Activated T-cell treated with anti-CD3 and anti-CD28 coated beads, Interleukin-2, amount 50 U/mL, for 1 hour (primary cell): Measurements from ENCODE around the gene SLC22A12.

Experiments
- DNase-seq: peaks from one replicate; pipeline ENCODE4 v3.0.0-alpha.2; 2020

The SLC22A12 gene

DNA sequence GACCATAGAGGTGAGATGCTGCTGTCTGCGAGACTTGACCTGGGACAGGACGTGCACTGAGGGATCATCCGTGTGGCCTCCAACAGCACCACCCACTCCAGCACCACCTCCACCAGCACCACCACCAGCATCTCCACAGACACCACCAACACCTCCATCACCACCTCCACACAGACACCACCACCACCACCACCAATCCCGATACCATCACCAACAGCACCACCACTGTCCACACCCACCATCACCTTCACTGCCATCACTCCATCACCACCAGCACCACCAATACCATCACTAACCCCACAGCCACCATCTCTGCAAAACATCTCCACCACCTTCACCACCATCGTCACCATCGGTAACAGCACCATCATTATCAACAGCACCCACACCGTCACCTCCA lies 26.6 kb upstream of the SLC22A12 start:
- DNase-seq: no peak

DNA sequence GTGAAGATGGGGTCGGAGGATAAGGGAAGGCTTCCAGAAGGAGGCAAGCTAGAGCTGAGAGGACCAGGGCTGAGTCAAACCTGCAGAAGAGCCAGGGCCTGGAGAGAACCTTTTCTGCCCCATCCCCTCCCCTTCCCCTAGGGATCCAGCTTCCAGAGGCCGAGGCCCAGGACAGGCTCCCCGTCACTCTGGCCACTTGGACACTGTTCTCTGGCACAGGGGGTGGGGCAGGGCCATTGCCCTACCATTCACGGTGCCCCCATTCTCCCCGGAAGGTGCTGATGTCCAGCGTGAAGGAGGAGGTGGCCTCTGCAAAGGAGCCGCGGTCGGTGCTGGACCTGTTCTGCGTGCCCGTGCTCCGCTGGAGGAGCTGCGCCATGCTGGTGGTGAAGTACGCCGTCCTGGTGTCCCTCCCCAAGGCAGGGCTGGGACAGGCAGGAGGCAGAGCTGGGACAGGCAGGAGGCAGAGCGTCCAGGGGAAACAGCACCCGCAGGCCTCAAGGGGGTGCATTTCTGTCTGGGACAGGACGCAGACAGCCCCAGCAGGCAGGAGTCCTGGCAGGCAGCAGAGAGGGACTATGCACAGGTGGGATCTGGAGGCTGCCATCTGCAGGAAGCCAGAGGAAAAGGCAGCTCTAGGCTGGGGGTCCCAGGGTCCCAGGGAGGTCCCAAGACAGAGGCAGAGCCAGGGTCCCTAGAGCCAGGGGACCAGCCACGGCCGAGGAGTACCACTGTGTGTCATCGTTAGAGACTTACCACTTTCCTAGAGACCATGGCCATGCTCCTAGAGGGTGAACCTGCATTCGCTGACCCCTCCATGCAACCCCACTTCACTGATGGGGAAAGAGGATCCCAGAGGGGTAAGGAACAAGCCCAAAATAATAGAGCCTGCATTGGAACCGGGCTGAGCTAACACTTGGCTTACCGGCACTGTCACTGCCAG lies 25.8 kb upstream of the SLC22A12 start:
- DNase-seq: no peak

DNA sequence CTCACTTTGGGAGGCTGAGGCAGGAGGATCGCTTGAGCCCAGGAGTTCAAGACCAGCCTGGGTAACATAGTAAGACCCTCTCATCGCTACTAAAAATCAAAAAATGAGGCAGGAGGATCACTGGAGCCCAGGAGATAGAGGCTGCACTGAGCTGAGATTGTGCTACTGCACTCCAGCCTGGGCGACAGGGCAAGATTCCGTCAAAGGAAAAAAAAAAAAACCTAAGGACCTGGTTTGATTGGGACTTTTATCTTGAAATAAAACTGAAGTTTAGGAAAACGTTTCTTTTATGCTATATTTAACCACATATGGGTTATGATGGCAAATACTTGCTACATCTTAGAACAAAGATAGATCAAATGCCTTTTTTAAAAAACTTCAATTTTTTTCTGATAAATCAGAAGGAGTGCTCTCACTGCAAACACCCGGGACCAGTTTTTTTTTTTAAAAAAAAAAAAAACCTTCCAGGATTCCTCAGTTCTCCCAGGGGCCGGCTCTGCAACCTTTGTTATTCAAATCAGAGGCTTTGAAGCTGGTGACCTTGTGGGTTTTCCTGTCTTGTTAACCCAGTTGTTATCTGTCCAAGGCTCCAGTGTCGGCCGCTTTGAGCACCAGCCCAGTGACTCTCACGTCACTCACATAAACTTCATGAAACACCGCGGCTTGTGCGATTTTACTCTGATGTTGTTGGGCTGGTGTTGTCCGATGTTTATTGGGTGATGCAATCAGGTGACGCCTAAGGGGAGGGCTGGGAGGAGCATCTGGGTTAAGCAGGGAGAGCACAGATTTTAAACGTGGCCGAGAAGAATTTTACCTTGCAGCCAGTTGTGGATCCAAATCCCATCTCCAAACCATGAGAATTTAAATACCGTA lies 24.7 kb upstream of the SLC22A12 start:
- DNase-seq: peak; percentile 26

DNA sequence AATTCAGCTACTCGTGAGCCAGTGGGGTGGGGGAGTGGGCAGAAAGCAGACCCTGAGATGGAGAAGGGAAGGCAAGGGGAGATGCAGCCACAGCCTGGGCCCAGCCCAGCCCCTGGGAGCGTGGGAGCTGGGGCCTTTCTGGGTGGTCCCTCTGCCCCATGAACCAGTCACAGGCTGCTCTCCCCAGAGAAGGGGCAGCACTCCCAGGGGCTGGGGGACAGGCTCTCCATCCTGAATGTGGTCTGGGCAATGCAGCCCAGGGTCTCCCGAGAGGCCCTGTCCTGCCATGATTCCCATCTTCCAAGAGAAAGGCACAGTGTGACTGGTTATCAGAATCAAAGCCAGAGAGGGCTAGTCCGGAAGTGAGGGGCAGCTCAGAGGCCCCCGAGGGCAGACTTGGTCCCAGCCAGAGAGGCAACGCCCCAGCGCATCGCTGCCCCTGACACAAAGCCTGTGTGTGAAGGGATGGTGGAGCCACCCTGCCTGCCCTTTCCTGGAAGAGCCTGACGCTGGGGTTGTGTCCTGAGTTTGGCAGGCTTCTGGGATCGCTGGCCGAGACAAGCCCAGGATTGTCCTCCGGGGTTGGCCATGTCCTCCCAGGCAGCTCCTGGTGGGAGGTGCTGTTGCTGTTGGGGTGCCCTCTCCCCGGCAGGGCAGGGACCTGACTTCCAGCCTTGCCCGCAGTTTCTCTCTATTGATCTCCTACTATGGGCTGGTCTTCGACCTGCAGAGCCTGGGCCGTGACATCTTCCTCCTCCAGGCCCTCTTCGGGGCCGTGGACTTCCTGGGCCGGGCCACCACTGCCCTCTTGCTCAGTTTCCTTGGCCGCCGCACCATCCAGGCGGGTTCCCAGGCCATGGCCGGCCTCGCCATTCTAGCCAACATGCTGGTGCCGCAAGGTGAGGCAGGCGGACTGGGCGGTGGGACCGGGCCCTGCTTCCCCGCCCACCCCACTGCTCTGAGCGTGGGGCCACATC lies 23.8 kb upstream of the SLC22A12 start:
- DNase-seq: no peak

DNA sequence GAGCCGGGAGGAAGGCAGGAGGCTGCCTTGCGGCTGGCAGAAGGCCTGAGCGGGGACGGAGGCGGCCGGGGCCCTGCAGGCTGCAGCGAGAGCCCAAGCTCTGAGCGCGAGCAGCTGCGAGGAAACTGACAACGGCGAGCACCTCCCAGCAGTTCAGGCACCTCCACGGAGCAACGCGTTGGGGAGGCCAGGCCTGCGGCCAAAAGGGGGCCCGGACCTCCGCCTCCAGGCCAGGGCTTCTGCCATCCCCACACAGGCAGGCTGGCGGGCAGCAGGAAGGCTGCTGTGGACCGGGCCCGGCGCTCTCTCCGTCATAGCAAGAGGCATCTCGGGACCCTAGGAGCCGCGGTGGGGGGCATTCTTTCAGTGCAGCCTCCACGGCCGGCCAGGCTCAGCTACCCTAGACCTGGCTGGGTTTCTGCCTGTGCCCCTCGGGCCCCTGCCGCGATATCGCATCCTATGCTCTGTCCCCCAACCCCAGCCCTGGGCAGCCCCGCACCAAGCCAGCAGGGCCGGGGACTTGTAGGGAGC lies 22.9 kb upstream of the SLC22A12 start:
- no peak for DNase-seq

DNA sequence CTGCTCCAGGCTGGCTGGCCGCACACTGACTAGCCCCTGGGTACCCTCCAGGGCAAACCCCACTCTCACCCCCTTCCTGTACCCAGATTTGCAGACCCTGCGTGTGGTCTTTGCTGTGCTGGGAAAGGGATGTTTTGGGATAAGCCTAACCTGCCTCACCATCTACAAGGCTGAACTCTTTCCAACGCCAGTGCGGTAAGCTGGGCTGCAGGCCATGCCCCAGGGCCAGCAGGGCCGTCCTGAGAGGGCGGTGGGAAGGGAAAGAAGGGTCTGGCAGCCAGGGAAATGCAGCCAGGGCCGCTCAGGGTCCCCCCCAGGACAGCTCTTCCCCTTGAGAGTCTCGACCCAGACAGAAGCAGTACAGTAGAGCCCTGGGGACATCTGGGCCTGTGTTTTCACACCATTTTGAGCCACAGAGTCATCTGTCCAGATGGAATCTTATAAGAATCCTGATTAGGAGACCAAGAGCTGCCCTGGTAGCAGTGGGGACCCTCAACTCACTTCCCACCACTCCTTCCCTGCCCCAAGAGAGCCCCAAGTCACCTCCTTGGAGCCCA lies 22.4 kb upstream of the SLC22A12 start:
- DNase-seq: no peak

DNA sequence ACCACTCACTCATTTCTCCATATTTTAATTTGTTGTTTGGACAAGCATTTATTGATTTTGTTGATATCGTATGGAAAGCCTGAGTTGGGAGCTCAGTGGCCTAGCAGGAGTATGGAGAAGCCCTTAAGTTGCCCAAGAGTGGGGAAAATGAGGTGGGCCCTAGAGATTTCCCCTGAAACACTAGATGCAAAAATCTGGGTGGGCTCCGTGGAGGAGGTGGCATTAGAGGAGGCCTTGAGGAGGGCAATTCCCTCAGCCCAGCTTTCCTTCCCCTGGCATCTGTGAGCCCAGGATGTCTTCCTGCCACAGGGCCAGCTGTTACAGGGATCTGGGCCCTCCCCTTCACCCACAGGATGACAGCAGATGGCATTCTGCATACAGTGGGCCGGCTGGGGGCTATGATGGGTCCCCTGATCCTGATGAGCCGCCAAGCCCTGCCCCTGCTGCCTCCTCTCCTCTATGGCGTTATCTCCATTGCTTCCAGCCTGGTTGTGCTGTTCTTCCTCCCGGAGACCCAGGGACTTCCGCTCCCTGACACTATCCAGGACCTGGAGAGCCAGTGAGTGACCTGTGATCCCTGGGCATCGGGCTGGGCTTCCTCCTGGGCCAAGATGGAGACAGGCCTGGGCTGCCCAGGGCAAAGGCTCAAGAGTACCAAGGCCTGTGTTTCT lies 21.6 kb upstream of the SLC22A12 start:
- DNase-seq: no peak

DNA sequence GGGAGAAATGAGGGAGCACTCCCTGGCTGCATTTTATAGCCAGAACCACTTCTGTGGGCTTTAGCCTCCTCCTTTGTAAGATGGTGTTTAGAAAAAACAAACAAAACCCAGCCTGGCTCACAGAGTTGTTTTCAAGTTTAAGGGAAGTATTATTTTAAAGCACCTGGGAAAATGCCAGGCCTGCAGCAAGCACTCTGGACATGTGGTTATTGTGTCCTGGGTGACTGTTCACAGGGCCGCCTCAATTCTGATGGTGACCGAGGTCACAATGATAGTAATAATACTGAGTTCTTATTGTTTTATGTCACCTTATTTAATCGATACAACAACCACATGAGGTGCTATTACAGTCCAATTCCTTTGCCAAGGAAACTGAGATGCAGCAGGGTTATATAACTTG lies 20.7 kb upstream of the SLC22A12 start:
- DNase-seq: no peak

DNA sequence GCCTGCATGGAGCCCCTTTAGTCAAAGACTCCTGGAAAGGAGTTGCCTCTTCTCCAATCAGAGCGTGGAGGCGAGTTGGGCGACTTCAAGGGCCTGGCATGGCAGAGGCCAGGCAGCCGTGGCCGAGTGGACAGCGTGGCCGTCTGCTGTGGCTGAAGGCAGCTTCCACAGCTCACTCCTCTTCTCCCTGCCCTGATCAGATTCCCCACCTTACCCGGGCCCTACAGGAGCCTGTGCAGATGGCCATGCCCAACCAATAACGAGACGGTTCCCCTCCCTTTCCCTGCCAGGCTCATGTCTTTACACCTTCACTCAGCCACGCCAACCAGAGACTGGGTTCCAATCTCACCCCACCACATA lies 20.0 kb upstream of the SLC22A12 start:
- DNase-seq: no peak

DNA sequence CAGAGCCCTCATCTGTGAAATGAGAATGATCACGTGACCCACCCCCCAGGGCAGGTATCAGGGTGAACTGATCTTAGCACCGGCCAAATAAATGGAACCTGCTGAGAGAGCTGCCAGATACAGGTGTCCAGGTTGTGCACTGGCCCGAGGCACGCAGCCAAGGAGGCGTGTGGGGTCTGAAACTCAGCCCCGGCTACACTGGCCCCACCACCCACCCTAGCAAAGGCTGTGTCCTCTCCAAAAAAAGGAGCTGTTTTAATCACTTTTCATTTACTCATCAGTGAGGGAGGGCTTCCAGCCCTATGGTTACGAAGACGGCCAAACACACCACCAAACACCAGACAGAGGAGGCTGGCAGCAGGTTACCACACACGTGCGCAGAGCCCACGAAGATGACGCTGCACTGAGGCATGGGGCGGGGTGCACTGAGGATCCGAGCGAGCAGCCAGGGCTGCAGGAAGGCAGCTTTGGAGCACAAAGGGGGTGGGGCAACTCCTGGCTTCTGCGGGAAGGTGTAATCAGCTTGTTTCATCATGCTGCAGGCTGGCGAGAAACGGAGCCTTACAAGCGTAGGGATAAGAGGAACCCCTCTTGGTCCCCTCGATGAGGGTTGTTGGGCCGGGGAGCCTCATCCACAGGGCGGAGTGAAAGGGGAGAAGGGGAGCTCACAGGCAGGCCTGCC lies 19.5 kb upstream of the SLC22A12 start:
- no peak for DNase-seq

DNA sequence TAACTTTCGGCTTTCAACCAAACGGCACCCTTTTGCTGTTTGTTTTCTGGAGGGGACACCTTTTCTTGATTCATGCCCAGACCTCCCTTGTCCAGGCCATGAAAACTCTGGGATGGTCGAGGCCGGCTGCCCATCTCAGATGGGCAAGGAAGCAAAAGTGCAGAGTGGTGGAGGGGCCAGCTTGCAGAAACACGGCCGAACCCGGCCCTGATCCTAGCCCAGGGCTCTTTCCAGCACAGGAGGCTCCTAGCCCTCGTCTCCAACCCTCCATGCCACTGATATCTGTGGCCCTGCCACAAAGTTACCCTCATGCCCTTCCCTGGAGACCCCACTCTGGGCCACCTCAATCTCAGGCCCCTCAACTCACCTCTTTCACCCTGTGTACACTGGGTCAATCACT lies 18.9 kb upstream of the SLC22A12 start:
- DNase-seq: no peak

DNA sequence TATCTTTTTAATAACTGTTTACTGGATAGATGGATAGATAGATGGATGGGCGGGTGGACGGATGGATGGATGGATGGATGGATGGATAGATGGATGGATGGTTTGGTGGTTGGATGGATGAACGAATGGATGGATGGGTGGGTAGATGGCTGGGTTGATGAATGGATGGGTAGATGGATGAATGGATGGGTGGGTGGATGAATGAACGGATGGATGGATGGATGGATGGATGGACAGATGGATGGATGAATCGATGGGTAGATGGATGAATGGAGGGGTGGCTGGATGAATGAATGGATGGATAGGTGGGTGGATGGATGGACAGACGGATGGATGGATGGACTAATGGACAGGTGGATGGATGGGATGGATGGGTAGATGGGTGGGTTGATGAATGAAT lies 13.8 kb upstream of the SLC22A12 start:
- no peak for DNase-seq

DNA sequence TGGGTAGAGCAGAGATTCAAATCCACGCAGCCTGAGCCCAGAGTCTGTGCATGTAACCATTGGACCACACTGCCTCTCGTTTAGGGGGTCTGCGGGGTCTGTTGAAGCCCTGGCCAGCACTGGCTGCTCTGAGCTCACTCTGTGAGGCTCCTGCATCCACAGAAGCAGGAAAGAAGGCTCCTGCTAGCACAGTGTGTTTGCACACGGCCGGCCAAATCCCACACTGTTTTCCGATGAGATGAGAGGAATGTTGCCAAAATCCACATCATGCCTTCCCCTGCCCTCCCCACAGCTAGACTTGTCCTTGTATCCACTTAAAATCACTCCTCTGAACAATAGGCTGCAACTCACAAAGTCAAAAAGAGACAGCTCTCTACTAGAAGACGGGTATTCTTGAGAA lies 10.6 kb upstream of the SLC22A12 start:
- no peak for DNase-seq

DNA sequence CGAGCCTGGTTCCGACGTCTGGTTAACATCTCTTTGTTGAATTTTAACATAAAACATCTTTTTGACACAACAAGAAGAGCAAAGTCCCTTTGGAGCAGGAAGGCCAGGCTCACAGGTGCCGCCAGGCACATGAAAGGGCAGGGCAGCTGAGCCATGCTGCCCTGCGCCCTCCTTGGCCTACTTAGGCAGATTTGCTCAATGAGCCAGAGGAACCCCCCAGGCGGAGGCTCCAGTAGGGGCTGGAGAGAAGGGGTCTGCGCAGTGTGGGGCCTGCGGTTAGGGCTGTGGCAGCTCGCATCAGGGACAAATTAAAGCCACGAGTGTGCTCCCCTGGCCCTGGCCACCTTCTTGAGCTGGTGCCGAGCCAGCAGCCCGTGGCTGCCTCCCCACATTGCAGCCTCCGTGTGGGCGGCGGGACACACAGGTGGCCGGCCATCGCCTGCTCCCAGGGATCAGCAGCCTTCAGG lies 9.9 kb upstream of the SLC22A12 start:
- no peak for DNase-seq

DNA sequence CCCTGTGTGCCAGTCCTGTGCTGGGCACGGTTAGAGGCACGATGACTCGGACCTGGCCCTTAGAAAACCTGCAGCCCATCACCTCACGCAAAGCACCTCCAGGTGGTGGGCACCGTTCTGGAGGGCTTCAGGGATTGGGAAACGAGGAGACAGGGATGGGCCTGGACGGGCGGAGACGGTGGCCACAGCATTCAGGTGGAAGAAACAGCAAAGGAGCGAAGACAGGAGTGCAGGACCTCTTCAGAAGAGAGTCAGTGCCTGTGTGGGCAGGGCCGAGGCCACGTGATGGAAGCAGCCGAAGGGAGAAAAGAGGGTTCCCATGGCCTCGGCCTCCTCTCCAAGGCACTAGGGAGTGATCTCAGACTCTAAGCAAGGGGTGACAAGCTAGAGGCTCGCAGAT lies 8.1 kb upstream of the SLC22A12 start:
- no peak for DNase-seq

DNA sequence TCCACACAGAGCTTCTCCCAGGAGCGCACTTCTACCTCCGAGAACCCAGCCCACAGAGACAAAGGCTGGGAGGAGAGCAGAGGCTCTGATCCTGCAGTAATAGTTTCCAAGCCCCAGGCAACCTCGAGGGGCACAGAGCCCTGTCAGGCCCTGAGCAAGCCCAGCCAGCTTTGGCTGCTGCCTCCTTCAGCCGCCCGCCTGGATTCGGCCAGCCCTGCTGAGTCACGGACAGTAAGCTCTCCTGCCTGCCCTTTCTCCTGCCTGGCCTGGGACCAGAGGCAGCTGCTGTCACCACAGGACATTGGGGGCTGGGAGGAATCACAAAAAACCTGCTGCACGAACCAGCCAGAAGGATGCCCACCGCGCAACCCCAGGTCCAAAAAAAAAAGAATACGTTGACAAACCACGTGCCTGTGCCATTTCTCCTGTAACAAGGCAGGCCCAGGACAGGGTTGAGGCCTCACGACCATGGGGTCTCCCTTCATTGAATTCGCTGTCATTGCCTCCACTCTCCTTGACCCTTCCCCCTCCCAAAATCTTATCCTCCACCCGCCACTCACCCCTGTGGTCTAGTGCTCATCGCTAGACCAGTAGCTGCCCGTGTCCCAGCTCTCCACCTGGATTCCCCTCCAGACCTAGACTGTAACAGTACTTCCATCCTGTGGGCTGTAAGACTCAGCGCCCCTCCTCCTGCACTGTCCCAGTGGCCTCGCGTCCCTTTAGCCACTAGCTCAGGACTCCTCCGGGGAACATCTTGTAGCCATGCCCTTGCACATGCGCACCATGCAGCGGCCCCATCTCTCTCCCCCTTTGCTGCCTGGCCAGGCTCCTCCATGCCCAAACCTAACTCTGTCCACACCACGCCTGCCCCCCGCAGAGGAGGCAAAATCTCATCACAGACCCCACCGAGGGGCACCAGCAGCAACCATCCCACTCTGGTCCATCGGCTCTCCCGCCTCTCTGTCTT lies 7.4 kb upstream of the SLC22A12 start:
- no peak for DNase-seq

DNA sequence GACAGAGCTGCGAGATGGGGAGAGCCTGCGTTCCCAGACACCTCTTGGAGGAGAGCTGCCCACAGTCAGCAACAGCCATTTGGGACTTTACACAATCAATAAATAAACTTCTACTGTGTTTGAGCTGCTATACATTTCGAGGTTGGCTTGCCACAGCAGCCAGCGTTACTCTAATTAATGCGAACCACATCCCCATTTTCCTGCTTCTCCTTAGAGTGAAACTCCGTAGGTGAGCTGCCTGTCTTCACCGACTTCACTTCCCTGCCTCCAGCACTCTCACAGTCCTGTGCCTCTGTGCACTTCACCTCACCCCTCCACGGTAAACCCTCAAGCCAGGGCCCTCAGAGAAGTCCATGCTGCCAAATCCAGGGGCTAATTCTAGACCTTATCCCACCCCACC lies 5.9 kb upstream of the SLC22A12 start:
- no peak for DNase-seq

DNA sequence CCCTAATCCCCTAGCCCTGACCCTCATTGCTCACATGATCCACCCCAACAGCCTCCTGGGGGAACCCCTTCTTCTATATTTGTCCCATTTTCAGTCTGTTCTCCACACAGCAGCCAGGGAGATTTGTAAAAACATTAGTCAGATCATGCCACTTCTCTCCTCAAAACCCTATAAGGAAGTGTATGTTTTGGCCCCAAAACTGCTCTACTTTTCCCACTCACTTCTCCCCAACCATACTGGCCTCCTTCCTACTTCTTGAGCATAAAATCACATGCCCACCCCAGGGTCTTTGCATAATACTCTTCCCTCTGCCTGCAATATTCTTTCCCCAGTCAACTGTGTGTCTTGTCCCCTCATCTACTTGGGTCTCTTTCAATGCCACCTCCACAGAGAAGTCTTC lies 4.7 kb upstream of the SLC22A12 start:
- DNase-seq: no peak

DNA sequence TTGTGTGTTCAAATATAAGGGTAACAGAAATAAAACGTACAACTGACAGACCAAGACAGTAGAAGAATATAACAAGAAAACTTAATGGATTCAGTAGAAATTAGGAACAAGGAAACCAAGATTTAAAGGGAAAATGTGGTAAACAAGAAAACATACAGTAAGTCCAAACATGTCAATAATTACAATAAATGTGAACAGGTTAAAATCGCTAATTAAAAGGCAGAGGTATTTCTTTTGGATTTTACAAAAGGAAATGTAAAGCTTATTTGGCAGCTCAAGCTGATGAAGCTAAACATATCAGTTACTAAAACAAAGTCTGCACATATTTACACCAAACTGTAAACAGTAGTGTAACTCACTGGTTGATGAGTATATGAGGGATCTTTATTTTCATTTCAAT lies 2.3 kb upstream of the SLC22A12 start:
- no peak for DNase-seq
